C4-2B (cell line): ENCODE results near the gene CTNNA1.
A peak's percentile ranks its signal among the peaks of the same experiment; 100 is the strongest.

Source experiments
- H3K27ac ChIP-seq: fragments of 450-650 bp; 2 replicates; pipeline ENCODE4 v1.5.1; 2017
- ZFX ChIP-seq: fragments of 450-650 bp; IDR thresholded peaks from 2 replicates; pipeline ENCODE4 v1.6.1; 2017
- TF ChIP-seq, protein P1 (sequence below): fragments of 450-650 bp; conservative IDR thresholded peaks from 2 replicates; pipeline ENCODE4 v1.5.1; 2017; ENCODE audit warnings: mild to moderate bottlenecking

Gene CTNNA1

DNA sequence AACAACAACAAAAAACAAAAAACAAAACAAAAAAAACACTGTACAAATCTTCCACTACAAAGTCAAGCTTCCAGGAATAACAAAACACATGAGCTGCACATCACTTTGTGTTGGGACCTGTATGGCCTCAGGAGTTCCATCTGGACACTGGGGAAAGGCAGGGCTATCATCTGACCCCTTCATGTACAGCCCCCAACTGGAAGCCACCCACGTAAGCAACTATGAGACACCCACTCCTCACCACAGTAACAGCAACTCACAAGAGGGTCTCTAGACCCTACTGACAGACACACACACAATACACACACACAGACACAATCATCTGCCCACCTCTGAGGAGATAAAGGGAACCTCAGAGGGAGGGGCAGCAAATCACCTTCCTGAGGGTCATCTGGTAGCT is 203.6 kb downstream of the CTNNA1 start:
- TF ChIP-seq ZFX, result no peak
- TF ChIP-seq, protein P1, sequence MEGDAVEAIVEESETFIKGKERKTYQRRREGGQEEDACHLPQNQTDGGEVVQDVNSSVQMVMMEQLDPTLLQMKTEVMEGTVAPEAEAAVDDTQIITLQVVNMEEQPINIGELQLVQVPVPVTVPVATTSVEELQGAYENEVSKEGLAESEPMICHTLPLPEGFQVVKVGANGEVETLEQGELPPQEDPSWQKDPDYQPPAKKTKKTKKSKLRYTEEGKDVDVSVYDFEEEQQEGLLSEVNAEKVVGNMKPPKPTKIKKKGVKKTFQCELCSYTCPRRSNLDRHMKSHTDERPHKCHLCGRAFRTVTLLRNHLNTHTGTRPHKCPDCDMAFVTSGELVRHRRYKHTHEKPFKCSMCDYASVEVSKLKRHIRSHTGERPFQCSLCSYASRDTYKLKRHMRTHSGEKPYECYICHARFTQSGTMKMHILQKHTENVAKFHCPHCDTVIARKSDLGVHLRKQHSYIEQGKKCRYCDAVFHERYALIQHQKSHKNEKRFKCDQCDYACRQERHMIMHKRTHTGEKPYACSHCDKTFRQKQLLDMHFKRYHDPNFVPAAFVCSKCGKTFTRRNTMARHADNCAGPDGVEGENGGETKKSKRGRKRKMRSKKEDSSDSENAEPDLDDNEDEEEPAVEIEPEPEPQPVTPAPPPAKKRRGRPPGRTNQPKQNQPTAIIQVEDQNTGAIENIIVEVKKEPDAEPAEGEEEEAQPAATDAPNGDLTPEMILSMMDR, result no peak
- no peak overlapping the region for H3K27ac ChIP-seq

DNA sequence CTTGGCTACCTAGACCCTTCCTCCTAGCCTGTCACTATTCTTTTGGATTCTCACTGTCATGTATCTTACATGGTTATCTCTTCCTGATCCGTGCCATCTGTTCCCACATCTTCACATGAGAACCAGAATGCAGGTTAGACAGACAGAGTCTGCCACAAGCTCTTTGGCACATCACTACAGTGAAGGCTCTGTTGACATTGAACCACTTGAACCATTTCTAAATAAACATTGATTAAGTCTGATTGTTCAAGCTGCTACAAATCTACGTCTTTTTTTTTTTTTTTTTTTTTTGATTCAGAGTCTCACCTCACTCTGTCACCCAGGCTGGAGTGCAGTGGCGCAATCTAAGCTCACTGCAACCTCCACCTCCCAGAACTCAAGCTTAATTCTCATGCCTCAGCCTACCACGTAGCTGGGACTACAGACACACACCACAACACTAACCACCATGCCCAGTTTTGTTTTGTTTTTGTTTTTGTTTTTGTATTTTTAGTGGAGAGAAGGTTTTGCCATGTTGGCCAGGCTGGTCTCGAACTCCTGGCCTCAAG is 207.0 kb downstream of the CTNNA1 start:
- TF ChIP-seq ZFX, result no peak
- TF ChIP-seq, protein P1, result no peak
- H3K27ac ChIP-seq, result no peak overlapping the region

DNA sequence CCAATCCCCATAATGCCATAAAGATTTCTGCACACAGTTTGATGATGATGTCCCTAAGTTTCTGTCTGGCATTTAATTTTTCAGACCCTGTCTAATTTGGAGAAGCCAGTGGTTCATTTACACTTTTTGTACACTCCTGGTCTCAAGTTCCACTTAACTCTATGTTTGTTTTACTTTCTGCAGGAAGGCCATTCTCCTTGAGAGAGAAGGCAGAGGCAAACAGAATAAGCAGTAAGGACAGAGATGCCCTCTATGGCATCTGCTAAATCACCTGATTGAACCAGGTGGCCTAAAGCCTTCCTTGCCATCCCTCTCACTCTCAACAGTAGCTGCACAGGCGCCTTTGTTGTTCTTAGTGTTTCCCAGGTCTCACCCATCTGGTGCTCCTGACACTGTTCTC is 208.0 kb downstream of the CTNNA1 start:
- H3K27ac ChIP-seq, result no peak overlapping the region
- TF ChIP-seq, protein P1, result no peak
- TF ChIP-seq ZFX, result no peak

DNA sequence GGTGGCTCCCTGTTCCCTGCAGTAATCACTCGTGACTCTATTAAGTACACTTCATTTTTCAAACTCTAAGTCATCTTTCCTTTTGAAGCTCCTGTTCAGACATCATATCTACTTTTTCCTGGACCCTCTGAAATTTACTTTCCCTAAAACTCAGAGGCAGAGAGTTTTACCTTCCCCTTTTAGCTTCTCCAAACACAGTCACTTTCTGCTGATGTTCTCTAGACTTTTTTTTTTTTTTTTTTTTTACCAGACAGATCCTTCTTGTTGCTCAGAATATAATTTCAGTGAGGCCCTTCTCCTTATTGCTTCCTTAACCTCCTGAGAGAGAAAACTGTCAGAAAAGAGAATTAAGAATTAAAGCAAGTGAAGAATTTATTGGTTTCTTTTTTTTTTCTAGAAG is 208.5 kb downstream of the CTNNA1 start:
- H3K27ac ChIP-seq, result no peak overlapping the region
- TF ChIP-seq ZFX, result no peak
- TF ChIP-seq, protein P1, result no peak

DNA sequence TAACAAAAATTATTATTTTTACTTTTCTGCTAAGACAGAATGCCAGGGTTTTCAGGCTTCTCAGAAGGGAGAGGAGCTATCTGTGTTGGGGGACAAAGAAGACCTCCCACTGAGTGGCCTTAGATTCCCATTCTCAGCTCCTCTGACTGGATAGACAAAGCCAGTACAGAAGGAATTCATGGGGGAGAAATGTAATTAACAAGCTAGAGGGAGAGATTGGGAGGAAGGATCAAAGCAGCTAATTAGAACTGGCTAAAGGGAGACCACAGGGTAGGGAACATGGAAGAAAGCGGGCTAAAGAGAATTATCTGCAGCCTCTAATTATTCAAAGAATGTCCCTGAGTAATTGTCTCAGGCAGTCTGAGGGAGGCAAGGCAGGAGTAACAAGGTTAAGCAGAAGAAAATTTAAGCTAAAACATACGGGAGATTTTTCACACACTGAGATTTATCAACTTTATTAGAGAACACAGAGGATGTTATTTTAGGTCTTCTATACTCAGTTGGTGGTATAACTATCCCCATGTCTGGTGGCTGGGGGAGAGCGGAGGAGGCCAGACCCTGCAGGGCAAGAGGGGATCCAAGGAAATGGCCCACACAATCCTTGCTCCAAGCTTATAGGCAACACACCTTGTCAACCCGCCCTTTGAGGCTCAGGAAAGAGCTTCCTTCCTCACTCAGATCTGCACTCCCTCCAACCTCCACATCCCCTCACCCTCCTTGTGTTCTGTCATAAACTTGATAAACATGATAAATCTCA is 209.6 kb downstream of the CTNNA1 start:
- H3K27ac ChIP-seq, result no peak overlapping the region
- no peak for TF ChIP-seq ZFX
- TF ChIP-seq, protein P1, result no peak

DNA sequence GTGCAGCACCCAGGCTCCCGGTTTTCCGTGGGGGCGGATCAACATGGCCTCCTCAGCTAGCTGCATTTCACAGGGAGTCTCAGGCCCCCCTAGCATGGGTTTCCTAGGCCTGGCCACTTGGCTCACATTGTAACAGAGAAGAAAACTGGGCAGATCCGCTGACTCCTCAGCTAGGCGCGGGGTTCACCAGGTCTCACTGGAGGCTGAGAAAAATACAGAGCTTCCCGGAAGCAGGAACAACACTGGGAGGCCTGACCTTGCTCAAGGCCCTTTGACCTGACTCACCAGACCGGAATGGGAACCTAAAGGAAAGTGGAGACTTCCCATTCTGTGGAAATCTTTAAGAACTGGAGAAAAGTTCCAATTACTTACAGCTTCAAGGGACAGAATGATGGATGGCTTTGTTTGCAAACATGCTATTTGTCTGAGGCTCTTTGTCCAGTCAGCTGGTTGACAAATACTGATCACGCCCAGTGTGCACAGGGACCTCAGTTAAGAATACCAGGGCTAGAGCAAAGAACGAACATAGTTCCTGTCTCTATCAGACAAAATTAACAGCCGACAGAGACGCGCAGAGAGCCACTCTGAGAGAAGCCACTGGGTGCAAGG is 210.6 kb downstream of the CTNNA1 start:
- H3K27ac ChIP-seq, result peak overlapping the region; percentile 46

More for the DNA sequence above, 210.6 kb downstream of the CTNNA1 start:
- TF ChIP-seq, protein P1, result no peak
- TF ChIP-seq ZFX, result no peak
